Astrocyte of the cerebellum (primary cell): ENCODE data around the gene NDUFAF8.

Source experiments
- DNase-seq: peaks from one replicate; pipeline ENCODE4 v3.0.0-alpha.2; 2011; ENCODE audit warnings: low read depth
- H3K4me3 ChIP-seq: 2 replicates; pipeline ENCODE4 v1.5.1; 2011; ENCODE audit warnings: mild to moderate bottlenecking, low read depth, low read length, moderate library complexity
- CTCF ChIP-seq: IDR thresholded peaks from 2 replicates; pipeline ENCODE4 v1.5.1; 2012; ENCODE audit warnings: low read length, low read depth, moderate library complexity, mild to moderate bottlenecking; ENCODE audit errors: missing control alignments
- in situ Hi-C: cut with HindIII; loops from 2 replicates; pipeline ENCODE4 v1.10.0; 2017; ENCODE audit warnings: low sequenced_read_pairs

The NDUFAF8 gene, protein sequence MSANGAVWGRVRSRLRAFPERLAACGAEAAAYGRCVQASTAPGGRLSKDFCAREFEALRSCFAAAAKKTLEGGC

DNA sequence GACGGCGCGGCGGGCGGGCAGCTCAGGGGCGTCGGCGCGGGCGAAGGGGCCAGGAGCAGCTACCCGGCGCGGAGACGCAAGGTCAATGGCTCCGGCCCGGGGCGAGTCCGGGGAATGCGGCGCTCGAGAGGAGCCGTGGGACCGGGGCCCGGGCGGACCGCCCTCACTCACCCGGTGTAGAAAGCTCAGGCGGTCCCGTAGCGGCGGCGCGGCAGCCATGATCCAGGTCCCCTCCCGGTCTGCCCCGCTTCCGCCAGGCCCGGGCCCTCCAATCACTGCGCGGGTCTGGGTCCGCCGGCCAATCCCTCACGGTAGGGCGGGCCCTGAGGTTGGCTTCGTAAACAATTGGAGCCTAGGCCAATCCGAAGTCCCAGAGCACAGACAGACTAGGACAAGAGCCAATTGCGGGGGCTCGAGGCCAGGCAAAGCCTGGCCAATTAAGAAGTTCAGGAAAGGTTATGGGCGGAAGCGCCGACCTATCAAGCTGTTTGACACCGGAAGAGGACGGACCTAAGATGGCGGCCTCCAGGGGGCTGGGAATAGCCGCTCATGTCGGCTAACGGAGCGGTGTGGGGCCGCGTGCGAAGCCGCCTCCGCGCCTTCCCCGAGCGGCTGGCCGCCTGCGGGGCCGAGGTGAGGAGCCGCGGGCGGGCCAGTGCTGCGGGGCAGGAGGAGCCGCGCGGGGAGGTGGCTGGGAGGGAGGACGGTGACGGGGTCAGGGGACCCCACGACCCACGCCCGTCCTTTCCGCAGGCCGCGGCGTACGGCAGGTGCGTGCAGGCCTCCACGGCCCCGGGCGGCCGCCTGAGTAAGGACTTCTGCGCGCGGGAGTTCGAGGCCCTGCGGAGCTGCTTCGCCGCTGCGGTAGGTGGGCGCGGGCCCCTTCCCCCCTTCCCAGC, at the start of gene NDUFAF8, which contains the start of gene TEPSIN:
NDUFAF8 (plus strand) TSS at position 504 of the 899 bp plus-strand sequence; CDS start at position 550, 46 bp downstream.
TEPSIN (minus strand) TSS at position 241 of the 899 bp plus-strand sequence; CDS start at position 219, 22 bp downstream.
- peak; percentile 99 for DNase-seq
- in situ Hi-C loops: no loop called here
- no peak for TF ChIP-seq CTCF
- peak within 1 kb of the TSS; percentile 84 for H3K4me3 ChIP-seq

GRCh38 chr17:81189670-81190530, 49.2 kb upstream of the NDUFAF8 start:
- in situ Hi-C loops: loop anchor here (5.0 kb wide), 1 partner anchor 48 kb away; no protein-coding TSS in a partner anchor
- H3K4me3 ChIP-seq: no peak overlapping the region
- no peak for DNase-seq
- peak; percentile 22 for TF ChIP-seq CTCF

GRCh38 chr17:81190591-81190990, 48.5 kb upstream of the NDUFAF8 start:
- no peak overlapping the region for H3K4me3 ChIP-seq
- DNase-seq: no peak
- in situ Hi-C loops: no loop called here
- TF ChIP-seq CTCF: no peak

- DNase-seq: no peak
- TF ChIP-seq CTCF: no peak
- no peak overlapping the region for H3K4me3 ChIP-seq
- in situ Hi-C loops: no loop called here
Measured at GRCh38 chr17:81191116-81191515, 48.0 kb upstream of the NDUFAF8 start.

GRCh38 chr17:81191646-81192045, 47.5 kb upstream of the NDUFAF8 start:
- no peak for TF ChIP-seq CTCF
- no peak overlapping the region for H3K4me3 ChIP-seq
- in situ Hi-C loops: no loop called here
- no peak for DNase-seq

- in situ Hi-C loops: no loop called here
- TF ChIP-seq CTCF: no peak
- H3K4me3 ChIP-seq: no peak overlapping the region
- no peak for DNase-seq
Measured at GRCh38 chr17:81192386-81193050, 46.6 kb upstream of the NDUFAF8 start.
